ENCODE results near the gene RIPPLY2.
"Not testable (repeated sequence)": the region's sequence is repeated elsewhere in the genome, so short reads cannot be mapped to it uniquely, and the experiment has no call there.

The RIPPLY2 gene, protein sequence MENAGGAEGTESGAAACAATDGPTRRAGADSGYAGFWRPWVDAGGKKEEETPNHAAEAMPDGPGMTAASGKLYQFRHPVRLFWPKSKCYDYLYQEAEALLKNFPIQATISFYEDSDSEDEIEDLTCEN

DNA sequence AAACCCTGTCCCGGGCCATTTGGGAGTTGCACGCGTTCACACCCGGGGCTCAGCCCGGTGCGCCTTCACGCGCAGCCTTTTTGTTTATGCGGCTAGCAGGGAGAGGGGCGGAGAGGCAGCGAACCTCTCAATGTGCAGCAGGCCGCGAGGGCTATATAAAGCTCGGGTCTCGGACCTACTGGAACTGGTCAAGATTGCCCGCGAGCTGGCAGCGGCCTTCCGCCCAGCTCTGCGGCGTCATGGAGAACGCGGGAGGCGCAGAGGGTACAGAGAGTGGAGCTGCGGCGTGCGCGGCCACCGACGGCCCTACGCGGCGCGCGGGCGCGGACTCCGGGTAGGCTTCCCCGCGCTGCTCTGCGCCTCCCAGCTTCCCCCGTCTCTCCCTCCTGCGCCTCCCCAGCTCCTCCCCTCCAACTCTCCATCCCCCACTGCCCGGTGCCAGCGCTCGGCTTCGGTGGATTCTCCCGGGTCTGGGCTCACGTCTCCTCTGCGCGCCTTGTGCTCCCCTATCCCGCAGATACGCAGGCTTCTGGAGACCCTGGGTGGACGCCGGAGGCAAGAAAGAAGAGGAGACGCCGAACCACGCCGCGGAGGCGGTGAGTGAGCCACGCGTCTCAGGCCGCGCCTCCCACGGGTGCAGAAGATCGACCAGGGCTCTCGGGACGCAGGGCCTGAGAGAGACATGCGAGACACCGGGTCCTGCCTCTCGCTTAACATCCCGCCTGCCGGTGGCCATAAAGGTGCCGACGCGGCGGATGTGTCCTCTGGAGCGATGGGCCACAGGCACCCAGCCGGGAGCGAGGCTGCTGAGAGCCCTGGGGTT is at the start of gene RIPPLY2:
TSS of gene RIPPLY2 (plus strand) at position 183 of the 823 bp plus-strand sequence. CDS start at position 240, 57 bp downstream.
- no peak for DNase-seq (ENCODE audit: low read depth)

DNA sequence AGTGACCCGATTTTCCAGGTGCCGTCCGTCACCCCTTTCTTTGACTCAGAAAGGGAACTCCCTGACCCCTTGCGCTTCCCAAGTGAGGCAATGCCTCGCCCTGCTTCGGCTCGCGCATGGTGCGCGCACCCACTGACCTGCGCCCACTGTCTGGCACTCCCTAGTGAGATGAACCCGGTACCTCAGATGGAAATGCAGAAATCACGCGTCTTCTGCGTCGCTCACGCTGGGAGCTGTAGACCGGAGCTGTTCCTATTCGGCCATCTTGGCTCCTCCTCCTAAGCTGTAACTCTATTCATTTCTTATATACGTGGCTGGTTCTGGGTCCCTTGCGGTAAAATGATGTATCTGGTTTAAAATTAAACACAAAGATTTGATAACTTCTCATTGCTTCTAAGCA is 49.7 kb upstream of the RIPPLY2 start:
- DNase-seq (ENCODE audit: low read depth), result not testable (repeated sequence)

DNA sequence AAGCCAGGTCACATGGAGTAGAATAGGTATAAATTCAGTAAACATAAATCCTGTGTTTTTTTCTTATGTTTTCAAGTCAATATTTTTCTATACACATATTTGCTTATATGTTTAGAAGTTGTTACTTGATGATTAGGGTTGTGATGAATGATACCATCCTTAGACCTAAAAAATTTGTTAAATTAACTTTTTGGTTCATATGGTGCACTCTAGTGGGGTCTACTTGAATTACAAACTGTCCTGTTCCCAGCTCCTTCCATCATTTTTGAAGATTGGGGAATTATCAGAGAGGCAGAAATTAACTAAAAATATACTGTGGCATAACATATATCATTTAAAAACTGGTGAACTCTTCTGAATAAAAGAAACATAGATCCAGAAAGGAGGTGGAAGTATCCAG is 48.3 kb upstream of the RIPPLY2 start:
- DNase-seq (ENCODE audit: low read depth), result no peak

DNA sequence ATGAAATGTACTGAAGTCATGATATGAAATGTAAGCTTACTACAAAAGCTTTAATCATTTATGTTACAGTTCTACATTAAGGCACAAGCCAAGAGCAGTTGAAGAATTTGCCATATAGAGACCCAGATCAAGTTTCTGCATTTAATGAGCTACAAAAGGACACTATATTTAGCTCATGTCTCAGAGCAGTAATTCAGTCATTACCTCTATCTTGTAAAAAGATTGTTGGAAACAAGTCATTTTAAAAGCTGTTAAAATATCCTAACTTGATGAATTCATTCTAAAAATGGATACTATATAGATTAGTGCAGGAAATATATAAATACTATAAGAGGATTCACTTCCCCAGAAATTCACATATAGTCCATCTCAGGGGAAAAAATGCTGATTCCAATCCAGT is 45.2 kb upstream of the RIPPLY2 start:
- DNase-seq (ENCODE audit: low read depth), result no peak

DNA sequence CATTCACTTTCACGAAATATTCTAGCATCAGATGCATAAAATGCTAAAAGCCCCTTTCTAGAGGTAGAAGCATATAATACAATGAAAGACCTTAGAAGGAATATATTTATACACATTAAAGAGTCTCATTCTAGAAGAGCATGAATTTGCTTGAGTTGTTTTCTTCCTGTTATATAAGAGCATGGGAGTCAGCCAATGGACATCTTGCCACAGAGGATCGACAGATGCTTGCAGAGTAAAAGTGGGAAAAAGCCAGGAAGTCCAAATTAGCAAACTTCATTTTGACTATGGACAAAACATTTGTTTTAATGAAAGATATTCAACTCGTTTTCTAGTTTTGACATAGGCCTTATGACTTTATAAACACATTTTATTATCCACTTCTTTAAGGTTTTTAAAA is 44.2 kb upstream of the RIPPLY2 start:
- DNase-seq (ENCODE audit: low read depth), result no peak

DNA sequence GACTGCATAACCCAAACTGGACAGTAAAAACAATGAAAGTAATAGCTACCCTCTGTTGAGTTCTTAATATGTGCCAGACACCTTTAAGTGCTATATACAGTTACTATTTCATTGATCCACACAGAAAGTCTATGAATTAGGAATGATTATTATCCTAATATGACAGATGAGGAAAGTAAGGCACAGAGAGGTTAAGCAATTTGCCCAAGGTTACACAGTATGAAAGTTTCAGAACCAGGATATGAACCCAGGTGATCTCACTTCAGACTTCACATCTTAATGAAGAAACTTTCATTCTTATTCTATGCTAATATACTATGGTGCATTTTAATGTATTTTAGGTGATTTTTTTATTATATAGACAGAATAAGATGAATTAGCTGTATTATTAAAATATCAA is 40.6 kb upstream of the RIPPLY2 start:
- no peak for DNase-seq (ENCODE audit: low read depth)

DNA sequence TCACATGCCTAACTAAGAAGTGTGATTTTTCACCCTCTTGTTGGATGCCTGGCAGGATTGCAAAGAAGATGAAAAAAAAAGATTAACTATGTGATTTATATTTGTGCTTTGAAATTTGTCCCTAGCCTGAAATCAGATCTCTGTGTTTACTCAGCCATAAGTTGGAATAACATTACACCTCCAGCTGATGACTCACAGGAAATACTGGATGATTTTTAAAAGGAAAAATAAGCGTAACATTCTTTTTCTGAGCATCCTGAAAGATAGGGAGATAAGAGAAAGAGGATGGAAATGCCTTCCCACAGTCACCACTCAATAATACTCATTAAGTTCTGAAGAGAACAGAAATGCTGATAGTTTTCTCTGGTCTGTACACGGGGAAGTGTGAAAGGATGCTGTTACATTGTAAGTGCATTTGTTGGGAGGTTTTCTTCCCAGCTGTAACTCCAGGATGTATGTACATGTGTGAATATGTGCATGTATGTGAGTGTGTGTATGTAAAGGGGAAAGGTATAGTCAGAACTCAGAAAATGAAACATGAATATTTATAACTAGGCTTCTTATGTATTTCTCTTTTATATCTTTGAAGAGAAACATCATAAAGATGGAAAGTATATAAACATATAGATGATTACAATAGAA is 37.4 kb upstream of the RIPPLY2 start:
- DNase-seq (ENCODE audit: low read depth), result no peak

DNA sequence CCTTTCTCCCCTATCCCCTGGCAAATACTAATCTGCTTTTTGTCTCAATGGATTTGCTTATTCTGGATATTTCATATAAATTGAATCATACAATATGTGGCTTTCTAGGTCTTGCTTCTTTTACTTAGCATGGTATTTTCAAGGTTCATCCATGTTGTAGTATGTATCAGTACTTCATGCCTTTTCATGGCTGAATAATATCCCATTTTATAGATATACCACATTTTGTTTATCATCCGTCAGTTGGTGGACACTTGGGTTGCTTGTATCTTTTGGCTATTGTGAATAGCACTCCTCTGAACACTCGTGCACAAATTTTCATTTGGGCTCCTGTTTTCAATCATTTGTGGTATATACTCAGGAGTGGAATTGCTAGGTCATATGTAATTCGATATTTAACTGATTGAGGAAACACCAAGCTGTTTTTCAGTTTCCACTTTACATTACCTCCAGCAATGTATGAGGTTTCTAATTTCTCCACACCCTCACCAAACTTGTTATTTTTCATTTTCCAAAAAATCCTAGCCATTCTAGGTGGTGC is 30.5 kb upstream of the RIPPLY2 start:
- no peak for DNase-seq (ENCODE audit: low read depth)

DNA sequence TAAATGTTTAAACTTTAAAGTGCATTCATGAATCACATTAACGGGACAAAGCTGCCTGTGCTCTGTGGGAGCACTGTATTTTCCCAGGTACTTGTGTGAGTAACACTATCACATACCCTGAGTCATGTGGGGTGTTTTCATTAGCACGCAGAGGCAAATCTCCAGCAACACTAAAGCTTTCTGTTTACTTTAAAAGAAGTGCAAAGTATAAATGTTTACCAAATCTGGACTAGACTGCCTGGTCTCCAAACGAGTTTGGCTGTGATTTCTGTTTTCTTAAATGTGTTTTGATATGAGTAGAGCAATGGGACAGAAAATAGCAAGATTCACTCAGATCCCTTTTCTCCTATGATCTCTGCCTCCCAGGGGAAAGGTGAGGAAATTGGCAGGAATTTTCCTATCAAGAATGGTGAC is 28.8 kb upstream of the RIPPLY2 start:
- DNase-seq (ENCODE audit: low read depth), result no peak

DNA sequence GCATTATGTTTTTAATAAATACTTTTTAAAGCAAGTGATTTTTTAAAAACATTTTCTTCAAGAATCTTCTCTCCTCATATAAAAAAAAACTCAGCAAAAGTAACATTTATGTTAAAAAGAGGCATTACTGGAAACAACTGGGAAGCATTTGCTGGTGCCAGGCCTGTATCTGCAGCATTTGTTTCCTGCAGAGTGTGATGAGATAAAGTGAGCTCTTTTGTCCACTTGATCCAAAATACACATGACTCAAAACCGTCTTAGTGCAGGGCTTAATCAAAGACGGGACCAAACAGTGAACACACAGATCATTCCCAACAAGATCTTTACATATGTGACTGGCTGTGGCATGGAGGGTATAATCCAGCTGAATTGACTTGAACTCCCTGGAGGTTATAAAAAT is 28.3 kb upstream of the RIPPLY2 start:
- no peak for DNase-seq (ENCODE audit: low read depth)

DNA sequence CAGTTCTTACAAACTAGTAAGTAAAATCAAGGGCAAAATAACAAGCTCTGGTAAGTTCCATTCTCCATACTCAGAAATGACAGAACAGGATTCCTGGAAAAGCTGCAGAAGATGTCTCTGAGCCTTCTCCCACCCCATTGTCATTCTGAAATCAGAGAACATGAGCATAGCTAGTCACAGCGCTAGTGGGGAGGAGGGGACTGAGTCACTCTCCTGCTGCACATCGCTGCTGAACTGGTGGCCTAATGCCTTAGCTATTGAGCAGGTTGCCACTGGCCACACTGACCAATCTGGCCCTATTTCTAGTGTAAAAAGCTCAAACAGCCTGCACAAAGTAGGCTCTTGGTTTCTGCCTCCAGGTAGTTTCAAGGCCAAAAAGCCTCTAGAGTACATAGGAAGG is 26.1 kb upstream of the RIPPLY2 start:
- DNase-seq (ENCODE audit: low read depth), result no peak

DNA sequence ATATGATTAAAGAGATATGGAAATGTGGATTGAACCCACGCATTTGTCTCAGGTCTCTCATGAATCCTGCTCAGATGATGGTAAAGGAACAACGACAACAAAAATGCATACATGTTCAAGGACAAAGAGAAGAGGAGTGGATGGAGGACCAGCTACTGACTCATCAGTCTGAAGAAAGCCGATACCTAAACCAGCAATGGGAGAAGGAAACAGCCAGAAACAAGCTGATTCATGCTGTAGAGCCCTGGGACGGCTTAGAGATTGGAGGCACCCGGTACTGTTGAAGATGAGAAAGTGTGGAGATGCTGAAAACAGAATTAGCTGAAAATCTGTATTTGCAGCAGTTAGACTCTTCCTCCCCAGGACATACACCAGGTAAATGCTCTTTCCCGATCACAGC is 14.4 kb upstream of the RIPPLY2 start:
- DNase-seq (ENCODE audit: low read depth), result no peak

DNA sequence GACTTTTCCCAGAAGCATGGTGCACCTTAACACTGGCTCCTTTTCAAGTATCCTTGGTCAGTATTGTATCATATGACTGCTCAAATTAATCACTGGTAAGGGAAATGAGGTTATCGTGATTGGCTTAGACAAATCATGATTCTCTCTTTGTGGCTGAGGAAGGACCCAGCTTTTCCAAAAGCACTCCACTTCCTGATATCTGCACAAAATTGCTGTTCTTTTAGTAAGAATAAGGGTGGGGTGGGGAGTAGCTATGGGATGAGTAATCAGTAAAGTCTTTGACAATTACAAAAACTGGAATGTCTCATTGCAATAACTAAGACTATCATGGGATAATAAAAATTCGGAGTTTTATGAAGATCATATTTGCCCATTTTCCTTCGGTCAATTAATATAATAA is 9.0 kb upstream of the RIPPLY2 start:
- DNase-seq (ENCODE audit: low read depth), result no peak

DNA sequence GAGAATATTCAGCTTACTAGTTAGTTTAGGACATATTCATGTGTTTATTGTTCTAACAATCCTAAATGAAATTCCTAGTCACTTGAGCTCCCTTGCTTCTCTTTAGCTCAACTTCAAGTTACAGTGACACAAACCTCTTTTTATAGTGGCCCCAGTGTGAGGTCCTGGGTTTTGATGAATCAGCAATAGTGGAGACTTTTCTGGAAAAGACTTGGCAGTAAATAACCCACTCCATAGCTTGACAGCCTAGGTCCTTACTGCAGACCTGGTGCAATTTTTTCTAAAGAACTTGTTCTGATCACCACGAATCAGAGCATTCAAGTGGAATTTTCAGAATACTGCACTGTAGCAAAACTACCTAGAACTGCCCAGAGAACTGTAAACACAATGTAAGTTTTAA is 6.9 kb upstream of the RIPPLY2 start:
- no peak for DNase-seq (ENCODE audit: low read depth)

DNA sequence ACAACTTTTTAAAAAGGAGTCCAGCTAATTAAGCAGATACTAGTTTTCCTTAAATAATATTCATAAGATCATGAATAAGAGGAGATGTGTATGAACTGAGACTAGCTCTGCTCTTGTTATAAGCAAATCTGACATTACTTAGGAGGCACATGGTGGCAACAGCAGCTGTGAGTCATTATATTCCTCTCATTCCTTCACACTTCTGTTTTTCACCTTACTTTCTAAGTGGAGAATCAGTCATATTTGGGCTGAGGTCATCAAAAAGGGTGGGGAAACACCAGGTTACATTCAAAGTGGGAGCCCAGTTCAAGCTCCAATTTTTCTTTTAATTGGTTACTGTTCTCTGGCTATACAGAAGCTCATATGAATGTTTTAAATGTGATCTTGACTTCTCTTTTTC is 6.0 kb upstream of the RIPPLY2 start:
- DNase-seq (ENCODE audit: low read depth), result no peak

DNA sequence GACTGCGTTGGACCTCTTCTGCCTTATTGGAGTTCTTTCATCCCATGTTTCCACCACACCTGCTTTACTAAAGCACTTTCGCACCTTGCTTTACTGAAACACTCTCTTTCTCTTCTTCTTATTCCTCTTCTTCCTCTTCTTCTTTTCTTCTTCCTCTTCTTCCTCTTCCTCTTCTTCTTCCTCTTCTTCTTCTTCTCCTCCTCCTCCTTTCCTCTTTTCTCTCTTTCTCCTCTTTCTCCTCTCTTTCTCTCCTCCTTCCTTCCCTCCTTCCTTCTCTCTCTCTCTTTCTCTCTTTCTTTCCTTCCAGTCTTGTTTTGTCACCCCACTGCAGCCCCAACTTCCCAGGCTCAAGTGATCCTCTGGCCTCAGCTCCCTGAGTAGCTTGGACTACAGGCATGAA is 4.0 kb upstream of the RIPPLY2 start:
- no peak for DNase-seq (ENCODE audit: low read depth)

DNA sequence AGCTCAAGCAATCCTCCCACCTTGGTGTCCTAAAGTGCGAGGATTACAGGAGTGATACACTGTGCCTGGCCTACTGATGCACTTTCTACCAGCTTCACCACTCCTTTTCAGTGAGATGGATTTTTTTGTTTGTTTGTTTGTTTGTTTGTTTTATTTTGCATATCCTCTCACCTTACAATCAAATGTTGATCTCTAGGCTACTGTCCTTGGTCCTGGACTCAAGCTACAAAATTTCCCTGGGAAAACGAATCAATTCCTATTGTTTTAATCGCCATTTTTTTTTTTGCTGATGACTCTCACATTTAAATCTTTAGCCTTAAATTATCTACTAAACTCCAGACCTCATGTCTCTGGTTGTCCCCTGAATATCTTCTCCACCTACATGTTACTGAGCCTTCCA is 3.5 kb upstream of the RIPPLY2 start:
- no peak for DNase-seq (ENCODE audit: low read depth)

DNA sequence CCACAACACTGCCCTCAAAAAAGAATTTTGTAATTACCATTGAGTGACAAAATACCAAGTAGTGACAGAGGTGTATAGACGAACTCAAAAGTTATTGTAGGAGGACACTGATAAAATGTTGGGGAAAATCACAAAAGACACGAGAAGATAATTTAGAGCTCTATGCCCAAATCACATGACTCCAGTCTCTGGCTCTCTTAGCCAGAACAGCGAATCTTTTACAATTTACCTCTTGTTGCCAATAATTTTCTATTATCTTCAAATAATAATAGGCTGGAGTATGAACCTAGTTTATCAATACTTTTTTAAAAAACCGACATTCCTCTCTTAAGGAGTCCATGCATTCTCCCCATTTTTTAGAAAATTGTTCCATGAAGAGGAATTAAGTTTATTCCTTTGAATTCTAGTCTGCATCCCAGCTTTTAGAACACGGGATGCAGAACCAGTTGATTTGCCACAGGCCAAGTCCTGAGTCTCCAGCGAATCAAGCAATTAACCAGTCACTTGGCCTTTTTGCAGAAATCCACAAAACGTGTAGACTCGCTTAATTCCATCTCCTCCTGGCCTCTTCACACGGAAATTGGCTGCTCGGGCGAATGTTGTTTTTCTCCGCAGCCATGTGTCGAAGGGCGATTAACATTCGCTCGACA is 507 bp upstream of the RIPPLY2 start:
- DNase-seq (ENCODE audit: low read depth), result no peak

DNA sequence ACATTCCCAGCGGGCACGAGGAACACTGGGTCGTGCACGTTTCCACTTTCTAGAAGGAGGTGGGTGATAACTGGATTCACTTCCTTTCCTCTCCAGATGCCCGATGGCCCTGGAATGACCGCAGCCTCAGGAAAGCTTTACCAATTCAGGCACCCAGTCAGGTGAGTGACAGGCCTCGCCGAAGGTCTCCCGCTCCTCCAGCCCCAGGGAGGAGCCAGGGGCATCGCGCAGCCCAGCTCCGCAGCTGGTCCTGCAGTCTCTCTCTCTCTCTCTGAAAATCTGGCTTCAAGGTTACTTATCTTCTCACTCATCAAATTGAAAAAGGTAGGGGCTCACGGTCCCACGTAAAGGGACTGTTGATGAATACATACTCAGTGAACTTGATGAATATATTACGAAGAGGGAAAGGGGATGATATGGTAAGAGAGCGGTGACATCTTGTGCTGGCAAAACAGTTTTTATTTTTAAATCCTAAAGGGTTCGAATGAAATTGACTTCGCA is 891 bp downstream of the RIPPLY2 start:
- no peak for DNase-seq (ENCODE audit: low read depth)

DNA sequence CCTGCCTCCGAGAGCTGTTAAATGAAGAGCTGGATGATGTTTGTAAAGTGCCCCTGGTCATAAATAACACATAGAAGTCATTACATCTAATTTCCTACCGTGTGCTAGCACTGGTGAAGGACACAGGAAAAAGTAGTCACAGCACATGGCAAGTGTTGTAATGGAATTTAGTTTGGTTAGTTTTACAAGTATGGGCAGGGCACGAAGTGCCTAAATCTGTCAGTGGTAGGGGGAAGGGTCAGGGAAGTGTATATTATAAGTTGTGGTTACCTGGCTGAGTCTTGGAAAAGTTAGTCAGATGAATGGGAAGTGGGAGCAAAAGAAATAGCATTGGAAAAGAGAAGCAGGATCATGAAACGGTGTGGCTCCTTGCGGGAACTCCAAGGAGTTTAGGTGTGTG is 1.6 kb downstream of the RIPPLY2 start:
- DNase-seq (ENCODE audit: low read depth), result no peak

DNA sequence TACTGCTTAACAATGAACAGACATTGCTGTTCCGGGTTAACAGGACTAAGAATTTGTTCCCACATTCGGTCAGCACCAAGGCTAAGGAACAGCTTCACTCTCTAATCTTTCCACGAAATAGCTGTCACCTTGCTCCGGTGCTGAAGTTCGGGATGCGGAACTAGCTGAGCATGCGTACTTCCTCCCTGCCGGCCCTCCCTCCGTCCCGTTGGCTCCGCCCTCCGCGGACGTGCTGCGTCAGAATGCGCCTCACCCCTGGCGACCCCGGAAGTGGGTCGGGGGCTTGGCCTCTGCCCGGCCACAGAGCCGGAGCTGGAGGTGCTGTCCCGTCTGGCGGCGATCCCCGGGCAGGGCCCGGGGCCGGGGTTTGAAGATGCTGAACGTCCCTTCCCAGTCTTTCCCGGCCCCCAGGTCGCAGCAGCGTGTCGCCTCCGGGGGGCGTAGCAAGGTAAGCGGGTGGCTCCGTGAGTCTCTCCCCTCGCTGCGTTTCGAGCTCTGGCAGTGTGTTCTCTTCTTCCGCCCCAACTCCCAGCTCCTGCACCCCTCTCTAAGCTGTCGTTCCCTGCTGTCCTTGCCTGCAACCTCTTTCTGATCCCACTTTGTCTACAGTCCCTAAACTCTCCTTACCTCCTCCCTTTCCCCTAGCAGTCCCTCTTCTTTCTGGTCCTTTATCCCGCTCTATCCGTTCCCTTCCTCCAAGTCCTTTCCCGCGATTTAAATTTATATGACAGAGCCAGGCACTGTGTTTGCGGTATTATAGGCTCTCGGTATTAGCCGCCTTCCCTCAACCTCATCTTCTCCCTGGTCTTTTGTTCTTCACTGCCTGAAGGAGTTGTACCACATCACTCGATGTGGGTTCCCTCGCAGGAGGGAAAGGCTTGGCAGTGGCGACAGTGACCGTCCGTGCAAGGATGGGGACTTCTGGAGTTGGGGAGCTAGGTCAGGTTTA is 6.5 kb downstream of the RIPPLY2 start, which contains the start of gene CYB5R4:
TSS of gene CYB5R4 (plus strand) at position 280 of the 949 bp plus-strand sequence. CDS start at position 374, 94 bp downstream.
- peak; percentile 87 for DNase-seq (ENCODE audit: low read depth)
